Uterus (tissue), 4 donors: ENCODE results near the gene DLG4. TPM values are rescaled to one million over a fixed set of nuclear protein-coding genes. Genes with fewer than 3 reads are reported as not detected.

Experiments used
- DNase-seq, 2 donors: peaks; one replicate each; pipeline ENCODE4 v3.0.0-alpha.2; 2019 to 2020
- H3K27ac ChIP-seq, 2 donors: fragments of 200-600 bp; sonication (generic); 1 replicate in 1 of 2; 2 replicates in 1 of 2; pipeline ENCODE4 v1.5.1; 2016 to 2018
- H3K27me3 ChIP-seq, 2 donors: fragments of 200-600 bp; sonication (generic); one replicate each; pipeline ENCODE4 v1.5.1; 2018 to 2019; ENCODE audit warnings: control low read depth in 1 of 2
- H3K36me3 ChIP-seq, 2 donors: fragments of 200-600 bp; sonication (generic); one replicate each; pipeline ENCODE4 v1.5.1; 2019; ENCODE audit warnings: control low read depth in 1 of 2
- H3K4me1 ChIP-seq, 2 donors: fragments of 200-600 bp; sonication (generic); one replicate each; pipeline ENCODE4 v1.5.1; 2018 to 2019; ENCODE audit warnings: control low read depth in 1 of 2
- H3K4me3 ChIP-seq, 2 donors: fragments of 200-600 bp; sonication (generic); 1 replicate in 1 of 2; 2 replicates in 1 of 2; pipeline ENCODE4 v1.5.1; 2018 to 2019; ENCODE audit warnings: mild to moderate bottlenecking in 1 of 2
- H3K9me3 ChIP-seq, 2 donors: fragments of 200-600 bp; sonication (generic); one replicate each; pipeline ENCODE4 v1.5.1; 2019; ENCODE audit warnings: control low read depth in 1 of 2
- CTCF ChIP-seq, 4 experiments: fragments of 200-600 bp in 2 of 4; fragments of 450-650 bp in 2 of 4; sonication (generic) in 2 of 4; IDR thresholded peaks; one replicate each; pipeline ENCODE4 v1.5.1; 2016 to 2019; ENCODE audit warnings: antibody characterized with exemption in 4 of 4, mild to moderate bottlenecking in 2 of 4, moderate library complexity in 1 of 4
- POLR2A ChIP-seq, 2 donors: fragments of 450-650 bp; IDR thresholded peaks; one replicate each; pipeline ENCODE4 v1.6.1; 2016; ENCODE audit warnings: antibody characterized with exemption in 2 of 2, mild to moderate bottlenecking in 1 of 2, moderate library complexity in 1 of 2
- intact Hi-C: fragments of 100-400 bp; cut with DNase I; formaldehyde crosslinking; loops from one replicate; pipeline ENCODE4 v1.15.1; 2023; ENCODE audit warnings: low total_unique reads
- total RNA-seq, 4 donors: library from RNA; depleted of rRNA in 3 of 4; stranded (reverse); fragments of >200 nt in 3 of 4; gene quantifications; one replicate each; pipeline versions ENCODE4 v1.1.0 to v1.2.4, GENCODE V29; 2014 to 2023
- donor health status: DM: yes; HTN: yes; CAD: no.

Gene DLG4
- total RNA-seq, 4 donors from 2014 or later: 22.8 to 64.0 (median 48.4) TPM

DNA sequence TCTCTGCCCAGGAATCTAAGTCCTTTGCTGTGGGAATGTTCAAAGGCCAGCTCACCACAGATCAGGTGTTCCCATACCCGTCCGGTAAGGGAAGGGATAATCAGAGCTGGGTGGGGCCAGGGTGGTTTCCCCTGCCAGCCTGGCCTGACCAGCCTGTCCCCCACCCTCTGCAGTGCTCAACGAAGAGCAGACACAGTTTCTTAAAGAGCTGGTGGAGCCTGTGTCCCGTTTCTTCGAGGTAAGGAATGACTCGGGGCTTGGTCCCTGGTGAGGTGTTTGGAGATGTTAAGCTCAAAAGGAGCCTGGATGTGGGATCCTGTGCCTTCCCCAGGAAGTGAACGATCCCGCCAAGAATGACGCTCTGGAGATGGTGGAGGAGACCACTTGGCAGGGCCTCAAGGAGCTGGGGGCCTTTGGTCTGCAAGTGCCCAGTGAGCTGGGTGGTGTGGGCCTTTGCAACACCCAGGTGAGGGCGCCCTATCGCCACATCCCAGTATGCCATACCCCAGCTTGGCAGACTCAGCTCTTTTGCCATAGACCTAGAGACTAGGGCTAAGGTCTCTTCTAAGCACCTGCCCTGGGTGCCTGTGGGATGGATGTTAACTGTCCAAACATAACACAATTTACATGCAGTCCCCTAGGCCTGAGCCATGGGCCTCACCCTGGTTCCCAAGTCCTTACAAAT lies 1.1 kb upstream of the DLG4 start:
- TF ChIP-seq POLR2A (IDR thresholded peaks at IDR 0.05) (no peak), CTCF (IDR thresholded peaks at IDR 0.05) (peak in 3 of 4 experiments; percentile 24 to 34 (median 24))
- peak in 1 of 2 donors; percentile 52 for DNase-seq
- Histone ChIP-seq H3K4me3 (peak overlapping the region; percentile 67 to 91), H3K27me3 (no peaks in the 10 kb centered on the region), H3K4me1 (peaks cover 0 to 11% of the 10 kb centered on the region in 2 donors), H3K9me3 (no peaks in the 10 kb centered on the region), H3K27ac (peak overlapping the region; percentile 92 to 97), H3K36me3 (no peaks in the 10 kb centered on the region)
- intact Hi-C loops: no loop called here

DNA sequence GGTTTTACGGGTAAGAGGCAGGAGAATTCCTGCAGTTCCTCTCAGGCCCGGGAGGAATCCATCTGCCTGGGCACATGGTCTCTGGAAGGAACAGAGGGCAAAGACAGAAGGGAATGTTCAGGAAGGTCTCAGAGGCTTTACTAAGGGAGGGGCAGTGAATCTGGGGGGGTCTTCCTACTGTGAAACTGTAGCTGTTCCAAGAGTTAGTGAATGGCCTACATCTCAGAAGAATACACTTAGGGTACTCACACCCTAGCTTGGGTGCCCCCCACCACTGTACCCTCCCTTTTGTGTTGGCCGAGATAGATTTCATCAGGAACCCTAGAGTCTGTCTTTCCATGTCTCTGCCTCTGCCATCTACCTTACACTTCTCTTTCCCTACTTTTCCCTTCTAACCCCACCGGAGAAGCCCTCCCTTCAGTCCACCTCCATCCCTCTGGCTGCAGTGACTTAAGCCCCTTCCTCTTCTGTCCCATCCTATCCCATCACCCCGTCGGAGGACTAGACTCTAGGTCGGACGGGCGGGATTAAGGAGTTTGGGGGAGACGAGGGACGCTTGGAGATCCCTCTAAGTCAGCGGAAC lies 316 bp downstream of the DLG4 start:
- DNase-seq: no peak
- intact Hi-C loops: no loop called here

GRCh38 chr17:7218758-7219157 lies 878 bp downstream of the DLG4 start:
- no peaks in the 10 kb centered on the region for H3K9me3 ChIP-seq
- no peak for DNase-seq
- H3K4me3 ChIP-seq: no peak overlapping the region
- no peak for TF ChIP-seq POLR2A (IDR thresholded peaks at IDR 0.05)
- no peak for TF ChIP-seq CTCF (IDR thresholded peaks at IDR 0.05)
- peak overlapping the region; percentile 92 to 97 for H3K27ac ChIP-seq
- no peaks in the 10 kb centered on the region for H3K36me3 ChIP-seq
- no peaks in the 10 kb centered on the region for H3K27me3 ChIP-seq
- peaks cover 0 to 20% of the 10 kb centered on the region in 2 donors for H3K4me1 ChIP-seq
- intact Hi-C loops: no loop called here

More for the DNA sequence above, 316 bp downstream of the DLG4 start:
- no peaks in the 10 kb centered on the region for H3K36me3 ChIP-seq
- H3K4me3 ChIP-seq: peak overlapping the region; percentile 67 to 91
- H3K27ac ChIP-seq: peak overlapping the region; percentile 92 to 97
- no peak for TF ChIP-seq POLR2A (IDR thresholded peaks at IDR 0.05)
- no peak for TF ChIP-seq CTCF (IDR thresholded peaks at IDR 0.05)
- H3K9me3 ChIP-seq: no peaks in the 10 kb centered on the region
- no peaks in the 10 kb centered on the region for H3K27me3 ChIP-seq
- H3K4me1 ChIP-seq: peaks cover 0 to 18% of the 10 kb centered on the region in 2 donors

DNA sequence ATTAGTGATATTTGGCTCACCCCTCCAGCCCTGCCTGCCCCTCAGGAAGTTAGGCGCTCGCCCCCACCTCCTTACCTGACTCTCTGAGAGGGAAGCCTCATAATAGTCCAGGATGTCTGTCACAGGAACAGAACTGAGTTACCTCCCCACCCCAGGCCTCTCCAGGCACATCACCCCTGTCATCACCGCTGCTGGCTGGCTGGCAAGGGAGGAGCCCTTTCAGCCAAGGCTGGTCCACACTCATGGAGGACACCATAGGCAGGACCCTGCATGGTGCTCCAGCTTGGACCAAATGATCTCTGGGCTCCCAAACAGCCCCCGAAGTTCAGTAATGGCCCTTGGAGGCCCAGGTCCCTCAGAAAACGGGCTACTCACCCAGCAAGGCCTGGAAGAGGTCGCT lies 1.5 kb downstream of the DLG4 start:
- H3K27ac ChIP-seq: peak overlapping the region; percentile 92 to 97
- intact Hi-C loops: no loop called here

More for the DNA sequence above, 1.5 kb downstream of the DLG4 start:
- Histone ChIP-seq H3K27me3 (no peaks in the 10 kb centered on the region), H3K4me3 (peak overlapping the region in 1 of 2 donors; percentile 59), H3K9me3 (no peaks in the 10 kb centered on the region), H3K36me3 (no peaks in the 10 kb centered on the region), H3K4me1 (peaks cover 0 to 24% of the 10 kb centered on the region in 2 donors)
- no peak for TF ChIP-seq CTCF (IDR thresholded peaks at IDR 0.05)
- TF ChIP-seq POLR2A (IDR thresholded peaks at IDR 0.05): no peak
- no peak for DNase-seq
